ENCODE data around the gene HS3ST3A1.

- no peak for TF ChIP-seq CTCF (IDR thresholded peaks at IDR 0.05)
- TF ChIP-seq POLR2A (IDR thresholded peaks at IDR 0.05), result no peak
- no peak for TF ChIP-seq POLR2AphosphoS5 (IDR thresholded peaks at IDR 0.05)
- TF ChIP-seq EP300 (IDR thresholded peaks at IDR 0.05), result no peak
Observed at GRCh38 chr17:13593757-13594156, 8.0 kb downstream of the HS3ST3A1 start.
